ENCODE measurements around the gene SPTBN2.

GRCh38 chr11:66685276-66686099 lies 43.5 kb downstream of the SPTBN2 start:
- TF ChIP-seq POLR2A (IDR thresholded peaks at IDR 0.05) (no peak), POLR2AphosphoS5 (IDR thresholded peaks at IDR 0.05; ENCODE audit: insufficient read depth in 1 of 2, low read depth in 1 of 2) (no peak)
- TF ChIP-seq, protein P1, sequence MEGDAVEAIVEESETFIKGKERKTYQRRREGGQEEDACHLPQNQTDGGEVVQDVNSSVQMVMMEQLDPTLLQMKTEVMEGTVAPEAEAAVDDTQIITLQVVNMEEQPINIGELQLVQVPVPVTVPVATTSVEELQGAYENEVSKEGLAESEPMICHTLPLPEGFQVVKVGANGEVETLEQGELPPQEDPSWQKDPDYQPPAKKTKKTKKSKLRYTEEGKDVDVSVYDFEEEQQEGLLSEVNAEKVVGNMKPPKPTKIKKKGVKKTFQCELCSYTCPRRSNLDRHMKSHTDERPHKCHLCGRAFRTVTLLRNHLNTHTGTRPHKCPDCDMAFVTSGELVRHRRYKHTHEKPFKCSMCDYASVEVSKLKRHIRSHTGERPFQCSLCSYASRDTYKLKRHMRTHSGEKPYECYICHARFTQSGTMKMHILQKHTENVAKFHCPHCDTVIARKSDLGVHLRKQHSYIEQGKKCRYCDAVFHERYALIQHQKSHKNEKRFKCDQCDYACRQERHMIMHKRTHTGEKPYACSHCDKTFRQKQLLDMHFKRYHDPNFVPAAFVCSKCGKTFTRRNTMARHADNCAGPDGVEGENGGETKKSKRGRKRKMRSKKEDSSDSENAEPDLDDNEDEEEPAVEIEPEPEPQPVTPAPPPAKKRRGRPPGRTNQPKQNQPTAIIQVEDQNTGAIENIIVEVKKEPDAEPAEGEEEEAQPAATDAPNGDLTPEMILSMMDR (IDR thresholded peaks at IDR 0.05) = no peak

Measured in vagina (tissue), 2 donors.